NCI-H1048 (cell line): Measurements from ENCODE around the gene PPIL6.

Experiments used
- DNase-seq: peaks from one replicate; lab custom pipeline; 2025; lab: John Stamatoyannopoulos, UW

Gene PPIL6

DNA sequence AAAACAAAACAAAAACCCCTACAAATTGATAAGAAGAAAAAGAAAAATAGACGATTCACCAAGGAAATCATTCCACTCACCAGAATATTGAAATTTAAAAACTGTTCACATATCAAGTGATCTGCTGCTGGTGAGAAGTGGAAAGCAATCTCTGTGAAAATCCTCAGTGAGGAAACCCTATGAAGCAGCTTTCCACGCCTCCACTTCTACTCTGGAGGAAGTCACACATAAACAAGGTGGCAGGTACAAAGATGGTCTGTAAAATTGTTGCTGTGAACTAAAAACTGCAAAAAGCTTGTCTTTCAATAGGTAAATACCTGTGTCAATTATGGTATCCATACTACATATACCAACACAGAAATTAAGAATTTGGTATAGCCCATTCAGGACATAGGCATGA, 76.7 kb downstream of the PPIL6 start:
- no peak for DNase-seq

DNA sequence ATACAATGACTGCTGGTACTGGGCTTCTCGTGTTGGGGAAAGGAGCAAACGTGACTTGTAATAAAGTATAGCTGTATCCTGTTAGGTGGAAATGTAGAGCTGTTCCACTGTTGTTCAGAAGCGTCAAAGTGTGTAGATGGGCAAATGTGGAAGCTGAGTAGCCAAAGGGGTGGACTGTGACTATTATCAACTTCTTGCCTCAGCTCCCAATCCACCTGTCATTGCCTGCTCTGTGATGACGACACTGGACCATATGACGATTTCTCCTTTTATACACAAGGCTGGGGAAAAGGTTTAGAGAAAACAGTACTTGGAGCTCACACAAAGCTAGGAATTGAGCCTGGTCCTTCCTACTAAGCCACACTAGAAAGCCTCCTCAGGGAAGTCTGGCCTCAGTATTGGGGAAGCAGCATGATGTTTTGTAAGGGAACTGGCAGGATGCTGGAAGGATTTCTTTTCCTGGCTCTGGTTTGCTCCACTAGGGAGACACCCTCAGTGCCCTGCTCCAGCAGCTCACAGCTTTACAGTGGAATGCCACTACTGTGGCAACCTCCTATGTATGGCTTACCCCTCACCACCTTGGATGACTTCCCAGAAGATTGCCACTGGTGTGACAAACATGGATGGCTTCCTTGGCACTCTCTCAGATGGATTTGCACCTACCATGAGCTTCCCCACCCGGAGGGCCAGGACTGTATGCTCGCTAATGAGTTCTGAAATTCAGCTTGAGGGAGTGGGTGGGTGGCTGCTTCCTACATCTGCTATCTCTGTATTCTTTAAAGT, 78.1 kb downstream of the PPIL6 start:
- DNase-seq: no peak

DNA sequence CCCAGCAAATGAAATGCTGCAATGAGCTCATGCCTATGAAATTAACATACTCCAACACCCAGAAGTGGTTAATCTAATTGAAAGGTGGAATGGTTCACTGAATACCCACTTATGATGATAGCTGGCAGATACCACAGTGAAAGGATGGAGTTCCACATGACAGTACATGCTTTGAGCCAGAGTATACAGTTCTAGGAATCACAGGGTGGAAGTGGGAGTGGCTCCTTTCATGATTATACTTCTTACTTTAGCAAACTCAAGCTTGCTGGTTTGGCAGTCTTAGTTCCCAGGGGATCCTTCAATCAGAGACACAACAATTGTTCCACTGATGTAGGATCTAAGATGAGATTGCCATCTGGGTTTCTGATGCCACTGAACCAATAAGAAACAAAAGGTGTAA, 79.6 kb downstream of the PPIL6 start:
- DNase-seq: no peak

DNA sequence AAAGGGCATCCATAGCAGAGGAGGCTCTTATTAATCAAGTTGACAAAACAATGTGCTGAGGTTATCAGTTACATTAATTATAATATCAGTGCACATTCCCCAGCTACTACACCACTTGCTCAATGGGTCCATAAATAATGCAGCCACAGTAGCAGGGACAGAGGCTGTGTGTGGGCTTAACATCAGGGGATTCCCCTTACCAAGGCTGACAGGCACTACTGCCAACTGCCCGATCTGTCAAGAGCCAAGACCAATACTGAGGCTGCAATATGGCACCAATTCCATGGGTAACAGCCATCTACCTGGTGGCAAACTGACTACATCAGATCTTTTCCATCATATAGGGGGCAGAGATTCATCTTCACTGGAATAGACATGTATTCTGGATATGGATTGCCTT, 80.1 kb downstream of the PPIL6 start:
- no peak for DNase-seq

GRCh38 chr6:109359248-109359647, 81.2 kb downstream of the PPIL6 start:
- DNase-seq: no peak

DNA sequence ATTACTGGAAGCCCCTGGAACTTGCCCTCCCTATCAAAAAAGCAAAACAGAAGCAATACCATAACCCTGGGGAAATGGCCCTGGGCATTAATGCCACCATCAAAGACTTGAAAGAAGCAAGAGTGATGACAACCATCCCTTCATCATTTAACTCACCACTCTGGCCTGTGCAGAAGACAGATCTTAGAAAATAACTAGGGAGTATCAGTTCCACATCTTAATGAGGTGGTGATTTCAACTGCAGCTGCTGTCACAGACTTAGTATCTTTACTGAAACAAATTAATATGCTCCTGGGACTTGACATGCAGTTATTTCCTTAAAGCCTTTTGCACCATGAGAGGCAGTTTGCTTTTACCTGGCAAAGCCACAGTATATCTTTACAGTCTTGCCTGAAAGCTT, 82.2 kb downstream of the PPIL6 start:
- no peak for DNase-seq

- DNase-seq: no peak
Measured at GRCh38 chr6:109356237-109356636, 84.2 kb downstream of the PPIL6 start.

DNA sequence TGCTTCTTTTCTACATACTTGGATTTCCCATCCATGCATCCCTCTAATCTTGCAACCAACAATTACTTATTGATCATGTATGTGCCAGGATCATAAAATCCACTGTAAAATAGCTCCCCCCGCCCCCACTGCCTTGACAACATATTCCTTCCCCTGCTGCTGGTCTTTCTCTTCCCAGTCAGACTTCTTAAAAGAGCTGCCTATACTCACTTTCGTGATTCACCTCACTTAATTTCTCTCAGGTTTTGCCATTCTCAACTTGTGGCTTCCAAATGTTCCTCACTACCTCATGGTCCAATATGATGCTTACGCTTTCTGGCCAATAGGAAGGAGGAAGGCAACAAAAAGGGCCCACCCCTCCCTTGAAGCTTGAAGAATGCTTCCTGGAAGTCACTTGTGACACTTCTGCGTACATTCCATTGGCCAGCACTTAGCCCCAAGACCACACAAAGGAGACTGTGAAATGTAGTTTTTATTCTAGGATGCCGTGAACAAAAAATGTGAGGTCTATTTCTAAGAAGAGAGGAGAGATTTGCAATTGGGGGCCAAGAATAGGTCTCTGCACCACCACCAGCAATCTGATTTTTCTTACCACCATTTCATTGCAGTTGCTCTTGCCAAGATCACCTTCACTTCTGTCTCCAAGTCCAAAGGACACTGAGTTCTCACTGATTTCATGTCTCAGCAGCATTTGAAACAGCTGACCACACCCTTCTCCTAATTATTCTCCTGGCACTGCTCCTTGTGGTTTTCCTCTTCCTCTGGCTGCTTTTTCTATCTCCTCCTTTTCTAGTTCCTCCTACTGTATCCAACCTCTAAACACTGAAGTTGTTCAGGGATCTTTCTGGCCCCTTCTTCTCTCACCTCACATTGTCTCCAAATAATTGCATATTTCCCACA, 88.9 kb downstream of the PPIL6 start:
- no peak for DNase-seq

GRCh38 chr6:109349419-109349987, 90.9 kb downstream of the PPIL6 start:
- no peak for DNase-seq

- DNase-seq: no peak
Measured at GRCh38 chr6:109348226-109348625, 92.2 kb downstream of the PPIL6 start.

DNA sequence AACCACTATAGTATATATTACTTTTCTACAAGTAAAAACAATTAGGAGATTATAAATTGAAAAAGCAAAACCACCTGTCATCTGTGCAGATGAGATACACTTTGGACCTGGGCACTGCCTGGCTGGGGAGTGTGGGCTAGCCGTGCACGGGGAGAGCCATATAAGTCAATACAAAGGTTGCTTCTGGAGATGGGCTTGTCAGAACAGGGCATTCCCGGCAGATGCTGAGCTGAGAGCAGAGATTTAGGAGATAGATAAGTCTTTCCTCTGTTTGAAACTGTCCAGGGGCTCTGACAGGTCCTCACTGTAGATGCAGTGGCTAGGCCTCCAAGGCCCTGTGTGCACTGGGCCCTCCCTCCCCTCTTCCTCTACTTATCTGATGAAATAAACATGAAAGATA, 92.6 kb downstream of the PPIL6 start:
- DNase-seq: no peak

DNA sequence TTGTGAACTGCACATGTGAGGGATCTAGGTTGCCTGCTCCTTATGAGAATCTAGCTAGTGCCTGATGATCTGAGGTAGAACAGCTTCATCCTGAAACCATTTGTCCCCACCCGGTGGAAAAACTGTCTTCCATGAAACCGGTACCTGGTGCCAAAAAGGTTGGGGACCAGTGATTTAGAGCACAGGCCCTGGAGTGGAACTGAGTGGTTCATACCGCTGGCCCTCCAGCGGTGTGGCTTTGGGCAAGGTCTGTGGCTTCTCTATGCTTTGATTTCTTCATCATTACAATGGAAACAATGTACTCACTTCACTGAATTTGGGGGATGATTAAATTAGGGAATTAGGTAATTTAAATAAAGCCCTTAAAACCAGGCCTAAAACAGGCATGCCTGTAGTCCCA, 94.4 kb downstream of the PPIL6 start:
- no peak for DNase-seq

- DNase-seq: no peak
Measured at GRCh38 chr6:109344226-109344625, 96.2 kb downstream of the PPIL6 start.

GRCh38 chr6:109343518-109343917, 96.9 kb downstream of the PPIL6 start:
- no peak for DNase-seq

DNA sequence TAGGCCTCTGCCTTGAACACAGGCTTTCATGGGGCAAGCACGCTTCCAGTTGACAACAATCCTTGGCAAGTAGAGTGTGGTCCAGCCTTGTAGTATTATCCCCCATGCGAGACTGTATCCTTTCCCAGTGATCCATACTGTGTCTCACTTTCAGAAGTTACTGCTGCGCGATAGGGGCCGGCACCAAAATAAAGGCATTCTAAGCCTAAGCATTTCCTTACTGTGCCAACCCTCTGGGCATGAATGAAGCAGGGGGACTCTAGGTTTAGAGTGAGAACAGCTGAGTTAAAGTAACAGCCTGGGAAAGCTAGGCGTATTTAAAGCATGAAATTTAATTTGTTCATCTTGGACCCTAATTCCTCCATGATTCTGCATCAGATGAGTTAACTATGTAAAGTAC, 97.5 kb downstream of the PPIL6 start:
- no peak for DNase-seq

DNA sequence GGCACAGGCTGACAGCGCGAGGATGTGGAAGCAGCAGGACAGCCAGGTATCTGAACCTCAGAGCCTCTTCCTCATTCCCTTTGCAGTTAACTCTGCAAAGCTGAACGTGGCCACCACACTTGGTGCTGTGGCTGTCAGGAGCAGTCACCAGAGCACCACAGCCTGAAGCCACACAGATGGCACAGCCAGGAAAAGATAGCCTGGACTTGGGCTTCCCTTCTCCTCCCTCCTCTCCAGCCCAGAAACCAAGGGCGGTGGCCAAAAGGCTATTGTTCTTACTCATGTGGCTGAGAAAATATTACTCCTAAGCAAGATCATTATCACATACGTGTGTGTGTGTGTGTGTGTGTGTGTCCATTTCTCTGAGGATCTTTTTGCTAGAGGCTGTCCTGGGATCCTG, 97.9 kb downstream of the PPIL6 start:
- no peak for DNase-seq

DNA sequence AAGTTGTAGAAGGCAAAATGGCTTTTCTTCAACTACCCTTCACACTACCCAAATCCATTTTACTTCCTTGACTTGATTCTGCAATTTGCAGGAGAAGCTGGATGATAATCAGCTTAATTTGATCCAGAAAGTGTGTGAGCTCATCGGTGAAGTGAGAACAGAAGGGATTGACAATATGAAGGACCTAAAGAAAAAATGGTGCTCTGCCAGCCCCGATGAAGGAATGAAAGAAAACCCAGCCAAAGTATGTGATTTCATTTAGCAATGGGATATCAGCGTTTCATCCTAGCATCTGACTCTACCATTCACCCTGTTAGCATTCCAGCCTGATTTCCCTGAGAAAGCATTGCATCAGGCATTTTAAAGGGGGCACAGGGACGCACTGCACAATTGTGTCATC, 99.6 kb downstream of the PPIL6 start:
- DNase-seq: no peak
